HG02938 (cell line): ENCODE data around the gene DIPK2A.
A peak's percentile ranks its signal among the peaks of the same experiment; 100 is the strongest.

Experiments
- ATAC-seq: cut with Tn5 transposase; IDR thresholded peaks from one replicate; pipeline ENCODE4 v1.9.1; 2021; ENCODE audit warnings: mild to moderate bottlenecking, moderate library complexity; ENCODE audit not compliant: unreplicated experiment

DIPK2A gene, protein sequence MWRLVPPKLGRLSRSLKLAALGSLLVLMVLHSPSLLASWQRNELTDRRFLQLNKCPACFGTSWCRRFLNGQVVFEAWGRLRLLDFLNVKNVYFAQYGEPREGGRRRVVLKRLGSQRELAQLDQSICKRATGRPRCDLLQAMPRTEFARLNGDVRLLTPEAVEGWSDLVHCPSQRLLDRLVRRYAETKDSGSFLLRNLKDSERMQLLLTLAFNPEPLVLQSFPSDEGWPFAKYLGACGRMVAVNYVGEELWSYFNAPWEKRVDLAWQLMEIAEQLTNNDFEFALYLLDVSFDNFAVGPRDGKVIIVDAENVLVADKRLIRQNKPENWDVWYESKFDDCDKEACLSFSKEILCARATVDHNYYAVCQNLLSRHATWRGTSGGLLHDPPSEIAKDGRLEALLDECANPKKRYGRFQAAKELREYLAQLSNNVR

DNA sequence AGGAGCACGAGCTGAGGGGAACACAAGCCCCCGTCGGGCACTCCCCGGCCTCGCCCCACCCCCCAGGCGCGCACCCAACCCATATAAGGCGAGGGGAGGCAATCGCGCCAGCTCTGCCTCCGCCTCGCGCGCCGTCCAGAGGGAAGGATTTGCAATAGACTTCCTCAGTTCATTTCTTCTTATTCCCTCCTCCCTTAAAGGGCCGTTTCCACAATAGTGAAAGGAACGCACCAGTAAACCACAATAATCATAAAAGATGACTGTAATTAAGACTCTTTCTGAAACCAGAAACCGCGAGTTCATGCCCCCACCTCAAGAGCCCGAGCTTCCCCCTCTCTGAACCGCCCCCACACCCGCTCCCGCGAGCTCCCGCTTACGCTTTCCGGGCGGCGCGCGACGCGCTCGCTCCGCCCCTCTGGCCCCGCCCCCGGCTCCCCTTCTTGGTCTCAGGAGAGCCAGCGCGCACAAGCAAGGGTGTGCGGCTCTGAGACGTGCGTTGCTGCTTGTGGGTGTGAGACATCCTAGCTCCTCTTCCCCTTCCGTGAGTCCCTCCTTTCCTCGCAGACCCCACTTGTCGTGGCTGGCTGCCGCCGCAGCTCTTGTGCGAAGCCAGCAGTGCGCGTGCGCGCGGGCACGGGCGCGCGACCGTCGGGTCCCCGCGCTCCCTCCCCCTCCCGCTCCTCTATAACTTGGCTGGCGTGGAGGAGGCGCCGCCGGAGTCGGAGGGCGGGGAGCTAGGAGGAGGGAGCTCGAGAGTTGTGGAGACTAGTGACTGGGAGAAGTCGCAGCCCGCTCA, at the start of gene DIPK2A:
Gene DIPK2A, plus strand, starts transcription at position 465 of the 796 bp plus-strand sequence. CDS start 510 bp downstream, outside the sequence.
- peak; percentile 46 for ATAC-seq

DNA sequence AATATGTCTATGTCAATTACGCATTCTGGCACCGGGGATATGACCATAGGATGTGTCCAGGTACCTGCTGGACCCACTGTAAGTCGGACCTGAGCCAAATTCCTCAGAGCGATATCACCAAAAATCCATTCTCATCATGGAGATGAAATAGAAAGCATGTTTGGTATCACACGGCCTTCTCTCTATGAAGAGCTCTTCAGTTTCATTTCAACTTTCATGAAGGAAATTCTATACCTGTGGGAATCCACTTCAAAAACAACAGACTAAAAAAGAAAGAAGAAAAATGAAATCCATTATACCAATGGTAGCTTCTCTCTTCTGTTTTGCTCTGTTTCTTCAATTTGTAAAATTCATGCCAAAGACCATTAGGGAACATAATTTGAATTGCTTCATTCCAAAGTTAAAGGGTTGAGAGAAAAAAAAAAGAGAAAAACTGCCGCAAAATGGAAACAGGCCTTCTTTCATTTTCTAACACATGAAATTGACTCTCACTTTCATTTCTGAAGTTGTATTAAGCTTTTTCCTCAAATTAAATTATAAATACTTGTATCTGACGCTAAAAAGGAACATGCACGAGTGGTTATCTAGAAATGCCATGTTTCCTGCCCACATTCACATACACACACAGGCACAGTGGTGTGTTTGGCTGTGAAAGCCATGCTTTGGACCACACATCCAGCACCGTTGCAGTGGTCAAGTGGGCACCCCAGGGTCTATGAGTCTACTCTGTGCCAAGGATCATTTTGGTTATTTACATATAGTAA, 46.9 kb upstream of the DIPK2A start:
- ATAC-seq: peak; percentile 59

DNA sequence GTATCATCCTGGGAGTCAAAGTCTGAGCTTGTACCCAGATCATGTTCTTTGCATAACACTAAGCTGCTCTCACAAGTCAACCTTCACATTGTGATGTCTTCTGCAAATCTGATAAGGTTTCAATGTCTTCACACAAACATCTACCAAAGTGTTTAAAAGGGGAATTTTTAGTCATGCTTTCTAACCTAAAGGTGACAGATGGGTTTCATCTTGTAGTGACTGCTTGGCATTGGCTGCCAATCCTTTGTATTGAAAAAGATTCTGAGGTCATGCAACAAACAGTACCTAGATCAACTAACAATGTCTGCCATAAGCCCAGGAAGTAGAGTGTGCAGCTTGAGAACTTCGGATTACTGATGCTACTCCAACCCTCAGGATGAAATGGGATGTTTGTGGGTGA, 43.6 kb upstream of the DIPK2A start:
- no peak for ATAC-seq

DNA sequence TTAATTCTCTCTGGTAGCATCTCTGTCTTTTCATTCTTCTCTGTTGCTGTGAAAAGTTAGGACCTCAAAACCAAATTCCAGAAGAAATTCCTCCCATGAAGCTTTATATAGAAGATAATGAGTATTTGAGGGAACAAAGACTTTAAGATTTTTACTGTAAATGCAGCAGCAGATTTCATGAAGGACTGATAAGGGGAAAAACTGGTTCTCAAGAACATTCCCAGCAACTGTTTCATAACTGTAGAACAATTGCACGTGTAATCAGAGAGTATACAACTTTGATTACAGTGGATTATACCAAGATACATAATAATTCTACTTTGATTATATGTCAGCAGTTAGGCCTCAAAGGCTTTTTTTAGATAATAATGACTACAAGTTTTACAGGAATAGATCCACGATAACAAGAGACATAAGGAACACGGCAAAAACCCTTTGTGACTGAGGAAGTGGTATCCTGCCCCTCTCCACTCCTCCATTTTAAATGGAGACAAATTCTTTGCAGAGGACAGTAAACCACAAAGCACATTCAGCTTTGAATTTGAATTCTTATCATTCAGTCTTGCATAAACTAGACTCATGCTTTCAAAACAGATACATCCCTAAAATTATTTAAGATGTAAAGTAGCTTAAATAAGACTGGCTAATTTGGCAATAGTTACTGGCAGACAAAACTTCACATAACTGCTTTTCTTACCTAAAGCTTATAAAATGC, 42.9 kb upstream of the DIPK2A start:
- no peak for ATAC-seq

DNA sequence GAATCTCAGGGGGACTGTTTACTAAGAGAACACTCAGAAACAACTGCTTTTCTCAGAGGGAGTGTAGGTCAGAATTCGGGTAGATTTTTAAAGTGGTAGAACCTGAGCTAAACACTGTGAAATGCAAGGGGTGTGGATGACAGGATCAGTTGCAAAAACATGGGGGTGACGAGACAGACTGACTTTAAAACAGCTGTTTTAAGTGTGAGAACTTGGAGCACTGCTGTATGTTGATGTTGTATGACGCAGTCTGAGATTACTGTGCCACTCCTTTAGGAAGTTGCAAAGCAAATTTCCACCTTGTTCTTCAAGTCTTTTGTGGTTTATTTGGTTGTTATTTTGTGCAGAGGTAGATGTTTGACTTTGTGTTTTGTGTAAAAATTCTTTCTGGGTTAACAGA, 36.8 kb upstream of the DIPK2A start:
- no peak for ATAC-seq

DNA sequence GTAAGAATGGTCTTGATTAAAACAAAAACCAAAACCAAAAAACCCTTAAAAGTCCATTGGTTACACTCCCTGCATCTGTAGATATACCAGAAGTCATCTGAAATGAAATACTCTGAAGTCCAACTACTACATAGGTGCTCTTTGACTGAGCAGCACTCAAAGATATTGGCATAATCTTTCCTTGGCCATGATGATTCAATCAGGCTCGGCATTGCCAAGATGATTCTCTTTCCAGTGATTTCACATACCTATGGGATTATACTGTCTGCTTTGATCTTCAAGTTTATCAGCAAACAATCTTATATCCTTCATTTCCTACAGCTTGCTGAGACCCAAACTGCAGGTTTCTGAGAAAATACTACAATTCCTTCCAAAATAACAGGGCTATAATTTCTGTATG, 35.9 kb upstream of the DIPK2A start:
- ATAC-seq: no peak

DNA sequence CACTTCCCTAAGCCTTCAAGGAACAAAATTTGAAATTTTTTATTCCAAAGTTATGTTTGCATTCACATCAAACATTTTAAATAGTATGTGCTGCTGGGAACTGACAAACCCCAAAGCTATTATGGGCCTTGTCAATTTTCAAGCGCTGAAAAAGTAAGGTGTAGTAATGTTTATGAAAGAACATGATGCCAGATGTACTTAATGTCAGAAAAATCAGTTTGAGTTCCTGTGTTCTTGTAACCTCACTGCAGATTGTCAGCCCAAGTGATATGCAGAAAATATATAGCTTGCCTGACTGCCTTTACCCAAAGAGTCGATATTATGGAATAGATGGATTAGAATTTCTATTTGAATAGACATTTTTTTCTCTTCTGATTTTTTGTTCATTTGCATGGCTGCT, 20.8 kb upstream of the DIPK2A start:
- no peak for ATAC-seq

DNA sequence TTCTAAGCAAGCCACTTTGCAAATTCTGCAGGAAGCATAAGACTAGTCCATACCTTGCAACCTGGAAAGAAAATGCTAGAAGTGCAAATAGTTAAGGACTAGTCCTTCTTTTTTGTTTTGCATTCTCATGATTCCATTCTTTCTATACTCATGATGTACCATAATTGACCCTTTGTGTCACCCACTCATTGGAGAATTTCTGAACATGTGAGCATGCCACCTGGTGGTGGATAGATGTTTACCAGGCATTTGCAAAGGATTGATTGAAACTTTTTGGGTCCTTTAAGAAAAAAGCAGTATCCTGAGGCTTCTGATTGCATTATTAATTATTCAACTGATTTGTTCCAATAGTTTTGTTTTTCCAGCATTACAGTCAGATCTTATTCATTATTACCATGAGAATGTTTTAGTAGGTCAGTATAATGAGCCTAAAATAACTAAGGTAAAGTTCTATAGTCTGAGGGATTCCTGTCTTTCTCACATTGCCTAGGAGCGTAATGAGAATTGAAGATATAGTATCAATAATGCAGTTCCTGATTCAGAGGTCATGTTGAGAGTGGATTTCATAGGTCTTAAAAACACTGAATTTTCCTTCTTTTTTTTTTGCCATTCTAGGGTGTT, 20.2 kb upstream of the DIPK2A start:
- ATAC-seq: peak; percentile 73

DNA sequence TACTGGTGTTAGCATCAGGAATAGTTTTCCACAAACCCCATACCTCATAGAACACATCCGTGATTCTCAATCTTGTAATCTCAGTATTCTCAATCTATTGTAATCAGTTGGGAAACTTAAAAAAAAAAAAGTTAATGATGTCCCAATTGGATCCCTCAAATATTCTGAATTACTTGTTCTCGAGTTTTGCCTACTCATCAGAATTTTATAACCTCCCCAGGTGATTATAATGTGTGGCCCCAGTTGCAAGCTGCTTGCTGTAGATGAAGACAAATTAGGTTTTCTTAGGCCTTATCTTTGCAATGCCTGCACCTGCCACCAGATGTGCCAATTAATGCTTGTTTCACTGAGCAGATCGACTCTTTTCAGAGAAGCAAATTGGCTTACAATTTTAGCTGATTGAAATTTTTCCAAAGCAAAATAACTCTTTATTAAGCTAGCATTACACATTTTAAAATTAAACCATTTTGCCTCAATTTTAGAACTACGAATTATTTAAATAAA, 19.0 kb upstream of the DIPK2A start:
- ATAC-seq: no peak

DNA sequence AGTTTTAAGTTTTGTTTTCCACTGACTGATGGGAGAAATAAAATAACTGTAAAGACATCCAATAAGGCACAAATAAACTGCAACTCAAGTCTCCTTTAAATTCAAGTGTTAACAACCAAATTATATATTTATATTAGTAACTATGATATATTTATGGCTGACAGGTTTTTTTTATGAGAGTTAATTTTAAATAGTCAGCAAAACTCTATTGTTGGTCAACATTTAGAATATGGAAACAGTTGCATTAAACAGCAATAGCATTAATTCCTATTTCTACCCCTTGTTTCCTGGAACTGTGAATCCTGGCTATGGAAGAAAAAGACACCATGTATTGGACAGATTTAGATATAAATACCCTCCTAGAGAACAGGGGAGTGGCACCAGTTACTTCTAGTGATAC, 16.5 kb upstream of the DIPK2A start:
- ATAC-seq: no peak

DNA sequence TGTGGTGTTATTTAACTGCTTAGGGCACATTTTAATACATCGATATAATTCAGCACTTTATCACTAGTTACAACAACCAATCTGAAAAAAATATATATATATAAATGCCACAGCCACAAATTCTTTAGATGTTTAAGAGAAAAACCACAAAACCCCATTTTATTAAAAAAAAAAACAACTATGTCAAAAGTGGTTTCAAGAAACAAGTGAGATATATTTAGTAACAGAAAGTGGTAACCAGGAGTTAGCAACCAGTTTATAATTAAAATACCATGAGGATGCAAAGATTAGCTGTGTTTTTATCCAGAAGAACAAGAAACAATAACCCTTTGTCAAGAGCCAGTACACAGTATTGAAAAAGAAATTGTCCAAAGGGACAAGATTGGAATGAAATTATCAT, 14.8 kb upstream of the DIPK2A start:
- ATAC-seq: no peak

DNA sequence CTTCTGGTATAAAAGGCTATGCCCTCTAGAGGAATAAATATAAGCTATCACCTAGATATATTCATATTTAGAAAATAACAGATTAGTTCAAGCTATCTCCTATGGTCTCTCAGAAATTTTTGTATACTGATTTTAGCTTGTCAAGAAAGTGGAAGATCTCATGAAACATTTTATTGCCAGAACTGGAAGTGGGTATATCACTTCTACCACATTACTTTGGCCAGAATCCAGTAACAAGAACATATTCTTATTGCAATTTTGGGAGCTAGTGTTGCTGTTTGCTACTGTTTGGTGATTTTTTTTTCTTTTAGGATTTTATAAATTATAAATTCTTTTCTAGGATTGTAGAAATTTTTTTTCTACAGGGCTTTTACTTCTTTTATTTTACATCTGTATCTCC, 14.2 kb upstream of the DIPK2A start:
- ATAC-seq: no peak

DNA sequence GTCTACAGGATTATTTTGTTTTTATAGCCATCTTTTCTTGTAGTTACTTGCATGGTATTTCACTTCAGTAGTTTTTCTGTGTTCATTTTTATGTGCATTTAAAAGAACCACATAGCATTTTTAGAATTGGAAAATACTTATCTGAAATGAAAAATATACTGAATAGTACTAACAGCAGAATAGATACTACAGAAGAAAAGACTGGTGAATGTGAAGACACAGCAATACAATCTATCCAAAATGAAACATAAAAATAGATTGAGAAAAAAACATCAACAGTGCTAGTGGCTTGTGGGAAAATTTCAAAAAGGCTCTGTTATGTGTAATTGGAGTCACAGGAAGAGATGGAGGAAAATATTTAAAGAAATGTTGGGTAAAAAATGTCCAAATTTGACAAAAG, 12.7 kb upstream of the DIPK2A start:
- ATAC-seq: no peak

DNA sequence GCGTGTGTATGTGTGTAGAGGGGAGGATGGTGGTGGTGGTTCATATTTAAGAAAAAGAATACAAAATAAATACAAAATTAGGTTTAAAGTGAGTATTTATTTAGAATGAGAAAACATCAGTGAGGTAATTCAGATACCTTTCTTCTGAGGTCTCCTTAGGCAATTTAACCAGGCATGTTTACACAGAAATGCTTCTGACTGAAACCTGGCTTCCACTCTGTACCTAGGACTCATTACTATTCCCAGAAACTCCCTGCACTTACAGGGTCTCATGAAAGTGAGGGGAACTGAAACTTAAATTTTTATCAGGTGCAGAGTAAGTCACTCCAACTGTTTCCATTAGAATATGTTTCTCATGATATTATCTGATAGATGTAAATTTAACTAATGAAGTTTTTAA, 10.3 kb upstream of the DIPK2A start:
- ATAC-seq: no peak

DNA sequence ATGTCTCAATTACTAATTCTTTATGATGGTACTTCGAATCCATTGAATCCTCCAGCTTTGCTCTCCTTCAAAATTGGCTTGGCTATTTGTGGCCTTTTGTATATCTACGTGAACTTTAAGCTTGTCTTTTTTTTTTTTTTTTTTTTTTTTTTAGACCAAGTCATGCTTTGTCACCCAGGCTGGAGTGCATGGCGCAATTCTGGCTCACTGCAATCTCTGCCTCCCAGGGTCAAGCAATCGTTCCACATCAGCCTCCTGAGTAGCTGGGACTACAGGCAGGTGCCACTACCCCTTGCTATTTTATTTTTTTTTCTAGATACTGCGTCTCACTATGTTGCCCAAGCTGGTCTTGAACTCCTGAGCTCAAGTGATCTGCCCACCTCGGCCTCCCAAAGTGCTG, 7.7 kb upstream of the DIPK2A start:
- no peak for ATAC-seq

DNA sequence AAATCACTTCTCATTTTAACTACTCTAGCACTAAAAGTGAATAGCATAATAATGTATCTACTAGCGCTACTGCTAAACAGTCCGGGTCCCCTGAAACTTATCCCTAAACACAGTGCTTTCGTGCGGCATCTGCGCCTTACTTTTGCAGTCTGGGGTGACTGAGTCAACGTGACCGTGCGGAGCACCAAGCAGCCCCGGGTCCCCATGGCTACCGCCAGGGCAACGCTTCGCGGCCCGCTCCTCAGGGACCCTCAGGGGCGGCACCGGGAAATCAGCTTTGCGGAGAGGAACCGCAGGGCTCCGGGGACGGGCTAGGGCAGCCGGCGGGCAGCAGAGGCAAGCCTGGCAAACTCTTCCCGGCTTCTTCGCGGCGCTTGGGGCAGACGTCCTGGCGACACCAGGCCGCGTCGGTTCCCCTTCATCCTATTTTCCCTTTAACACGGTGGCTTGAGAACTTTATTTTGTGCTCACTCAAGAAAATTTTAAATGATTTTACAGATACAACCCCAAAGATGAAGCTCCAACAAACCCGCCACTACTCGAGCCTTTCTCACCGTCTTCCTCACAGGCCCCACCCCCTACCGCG, 757 bp upstream of the DIPK2A start:
- peak; percentile 20 for ATAC-seq

DNA sequence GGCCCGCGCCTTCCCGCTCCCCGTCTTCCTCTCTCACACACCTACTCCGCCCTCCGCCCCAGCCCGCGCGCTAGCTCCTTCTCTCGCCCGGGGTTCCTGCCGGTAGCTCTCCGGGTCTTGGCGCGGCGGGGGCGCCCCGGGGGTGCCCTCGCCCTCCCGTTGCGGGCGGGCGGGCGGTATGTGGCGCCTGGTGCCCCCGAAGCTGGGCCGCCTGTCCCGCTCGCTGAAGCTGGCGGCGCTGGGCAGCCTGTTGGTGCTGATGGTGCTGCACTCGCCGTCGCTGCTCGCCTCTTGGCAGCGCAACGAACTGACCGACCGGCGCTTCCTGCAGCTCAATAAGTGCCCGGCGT, 507 bp downstream of the DIPK2A start:
- ATAC-seq: no peak

DNA sequence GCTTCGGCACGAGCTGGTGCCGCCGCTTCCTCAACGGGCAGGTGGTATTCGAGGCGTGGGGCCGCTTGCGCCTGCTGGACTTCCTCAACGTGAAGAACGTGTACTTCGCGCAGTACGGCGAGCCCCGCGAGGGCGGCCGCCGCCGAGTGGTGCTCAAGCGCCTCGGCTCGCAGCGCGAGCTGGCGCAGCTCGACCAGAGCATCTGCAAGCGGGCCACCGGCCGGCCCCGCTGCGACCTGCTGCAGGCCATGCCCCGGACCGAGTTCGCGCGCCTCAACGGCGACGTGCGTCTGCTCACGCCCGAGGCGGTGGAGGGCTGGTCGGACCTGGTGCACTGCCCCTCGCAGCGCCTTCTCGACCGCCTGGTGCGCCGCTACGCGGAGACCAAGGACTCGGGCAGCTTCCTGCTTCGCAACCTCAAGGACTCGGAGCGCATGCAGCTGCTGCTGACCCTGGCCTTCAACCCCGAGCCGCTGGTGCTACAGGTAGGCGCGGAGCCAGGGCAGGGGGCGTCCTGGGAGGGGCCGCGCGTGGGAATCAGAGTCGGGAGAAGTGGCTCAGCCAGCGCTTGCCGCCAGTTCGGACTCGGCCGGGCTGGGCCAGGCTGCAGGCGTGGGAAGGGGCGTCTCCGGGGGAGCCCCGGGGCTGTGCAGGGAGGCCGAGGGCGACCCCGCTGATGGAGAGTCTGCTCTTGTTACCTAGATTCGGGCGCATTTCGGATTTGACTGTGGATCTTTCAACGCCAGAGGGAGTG, 1.1 kb downstream of the DIPK2A start:
- peak; percentile 39 for ATAC-seq
